ENCODE results near the gene GNAI1.

GNAI1 gene

GRCh38 chr7:80253237-80253636 lies 118.6 kb downstream of the GNAI1 start:
- DNase-seq (ENCODE audit: low spot score) = no peak

- DNase-seq (ENCODE audit: low spot score) = no peak
Measured at GRCh38 chr7:80253653-80254052, 119.0 kb downstream of the GNAI1 start.

- DNase-seq (ENCODE audit: low spot score) = no peak
Measured at GRCh38 chr7:80255656-80256055, 121.0 kb downstream of the GNAI1 start.

GRCh38 chr7:80257756-80258155 lies 123.1 kb downstream of the GNAI1 start:
- DNase-seq (ENCODE audit: low spot score) = no peak

GRCh38 chr7:80260606-80261005 lies 126.0 kb downstream of the GNAI1 start:
- no peak for DNase-seq (ENCODE audit: low spot score)

GRCh38 chr7:80263333-80263732 lies 128.7 kb downstream of the GNAI1 start:
- no peak for DNase-seq (ENCODE audit: low spot score)

- DNase-seq (ENCODE audit: low spot score) = no peak
Measured at GRCh38 chr7:80263821-80264220, 129.2 kb downstream of the GNAI1 start.

GRCh38 chr7:80264769-80265495 lies 130.3 kb downstream of the GNAI1 start:
- DNase-seq (ENCODE audit: low spot score) = no peak

GRCh38 chr7:80272560-80273239 lies 138.1 kb downstream of the GNAI1 start:
- DNase-seq (ENCODE audit: low spot score) = no peak

- DNase-seq (ENCODE audit: low spot score) = no peak
Measured at GRCh38 chr7:80273327-80273726, 138.7 kb downstream of the GNAI1 start.

GRCh38 chr7:80275192-80275605 lies 140.6 kb downstream of the GNAI1 start:
- DNase-seq (ENCODE audit: low spot score) = no peak
